Skeletal muscle cell (primary cell): ENCODE results near the gene SLC66A3.
A peak's percentile ranks its signal among the peaks of the same experiment; 100 is the strongest.

Source experiments
- DNase-seq: peaks from one replicate; pipeline ENCODE4 v3.0.0-alpha.2; 2010; ENCODE audit warnings: low read depth
- H3K4me3 ChIP-seq: 2 replicates; pipeline ENCODE4 v1.5.1; 2011; ENCODE audit warnings: low read depth, mild to moderate bottlenecking, control low read depth, low read length, moderate library complexity

SLC66A3 gene

DNA sequence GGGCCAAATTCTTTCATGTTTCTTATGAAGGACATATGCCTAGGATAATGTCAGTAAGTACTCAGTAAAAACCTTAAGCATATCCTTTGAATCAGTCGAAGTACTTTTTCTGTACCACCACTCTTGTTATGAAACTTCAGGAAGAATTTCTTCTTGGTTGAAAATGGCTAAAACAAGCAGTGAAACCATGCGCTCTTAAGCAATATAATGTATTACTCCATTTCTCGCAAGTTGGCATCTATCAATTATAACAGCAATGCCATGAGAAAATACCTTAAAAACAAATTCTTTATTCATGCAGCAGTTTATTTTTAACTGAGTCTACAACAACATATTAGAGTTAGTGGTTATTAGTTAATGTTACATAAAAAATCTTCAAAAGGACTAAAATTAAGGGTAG lies 41.0 kb downstream of the SLC66A3 start:
- H3K4me3 ChIP-seq, result no peak overlapping the region
- no peak for DNase-seq

DNA sequence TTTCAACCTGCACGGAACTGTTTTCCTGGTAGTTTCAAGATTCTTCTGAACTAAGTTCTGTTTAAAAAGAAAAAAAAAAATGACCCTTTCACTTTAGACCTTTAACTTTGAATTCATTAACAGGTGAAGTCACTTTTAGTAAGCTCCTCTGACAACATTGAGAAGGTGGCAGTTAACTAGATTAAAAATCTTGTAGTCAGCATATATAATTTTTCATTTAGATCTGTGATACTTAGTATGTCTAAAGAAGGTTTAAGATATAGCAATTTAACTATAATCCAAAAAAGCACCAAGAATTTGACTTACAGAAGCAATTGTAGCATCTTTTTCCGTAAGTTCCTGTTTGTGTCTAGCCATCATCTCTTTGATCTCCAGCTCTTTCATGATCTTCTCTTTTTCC lies 45.4 kb downstream of the SLC66A3 start:
- no peak for DNase-seq
- H3K4me3 ChIP-seq, result no peak overlapping the region

DNA sequence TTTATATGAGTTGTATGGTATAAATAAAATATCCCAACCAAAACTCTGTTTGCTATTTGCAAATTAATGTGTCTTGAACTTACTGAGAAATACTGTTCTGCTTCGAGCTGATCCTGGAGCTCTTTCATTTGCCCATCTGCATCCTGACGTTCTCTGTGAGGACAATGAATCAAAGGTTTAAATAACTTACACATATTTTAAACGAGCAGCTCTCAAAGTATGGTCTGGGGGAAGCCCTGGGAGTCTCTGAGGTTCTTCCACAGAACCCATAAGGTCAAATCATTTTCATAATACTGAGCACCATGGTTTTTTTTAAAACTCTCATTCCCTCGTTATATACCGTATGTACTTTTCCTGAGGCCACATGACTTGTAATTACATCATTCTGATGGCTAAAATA lies 46.7 kb downstream of the SLC66A3 start:
- DNase-seq, result no peak
- no peak overlapping the region for H3K4me3 ChIP-seq

DNA sequence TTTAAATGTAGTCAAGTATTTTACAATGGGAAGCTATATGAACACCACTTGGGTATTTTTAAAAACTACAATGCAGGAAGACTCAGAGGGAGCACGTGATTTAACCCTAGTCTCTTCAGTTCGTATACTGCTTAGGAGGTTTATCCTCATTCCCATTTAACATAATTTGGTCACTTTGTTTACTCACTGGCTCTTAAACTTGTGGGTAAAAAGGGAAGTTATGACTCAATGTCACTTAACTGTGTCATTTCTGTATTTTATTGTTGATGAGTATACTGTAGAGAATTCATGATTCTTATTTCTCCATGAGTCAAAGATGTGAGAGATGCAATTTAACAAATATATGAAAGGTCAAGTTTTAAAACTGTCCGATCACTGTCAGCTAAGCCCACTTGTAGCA lies 48.2 kb downstream of the SLC66A3 start:
- H3K4me3 ChIP-seq, result no peak overlapping the region
- peak; percentile 10 for DNase-seq

DNA sequence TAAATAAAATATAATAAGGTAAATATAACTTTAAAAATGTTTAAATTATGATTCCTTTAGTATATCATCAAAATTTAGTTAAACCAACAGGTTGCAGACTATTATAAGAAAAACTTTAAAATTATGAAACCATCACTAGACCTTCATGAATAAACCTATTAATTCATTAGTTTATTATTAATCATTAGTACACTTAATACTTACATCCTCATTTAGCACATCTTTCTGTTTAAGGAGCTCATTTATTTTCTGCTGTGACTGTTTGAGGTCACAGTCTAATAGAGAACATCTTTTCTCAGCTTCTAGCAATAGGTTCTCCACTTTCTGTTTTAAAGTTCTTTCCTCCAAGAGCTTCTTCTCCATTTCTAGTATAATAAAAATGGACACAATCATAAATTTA lies 52.8 kb downstream of the SLC66A3 start:
- H3K4me3 ChIP-seq, result no peak overlapping the region
- no peak for DNase-seq

DNA sequence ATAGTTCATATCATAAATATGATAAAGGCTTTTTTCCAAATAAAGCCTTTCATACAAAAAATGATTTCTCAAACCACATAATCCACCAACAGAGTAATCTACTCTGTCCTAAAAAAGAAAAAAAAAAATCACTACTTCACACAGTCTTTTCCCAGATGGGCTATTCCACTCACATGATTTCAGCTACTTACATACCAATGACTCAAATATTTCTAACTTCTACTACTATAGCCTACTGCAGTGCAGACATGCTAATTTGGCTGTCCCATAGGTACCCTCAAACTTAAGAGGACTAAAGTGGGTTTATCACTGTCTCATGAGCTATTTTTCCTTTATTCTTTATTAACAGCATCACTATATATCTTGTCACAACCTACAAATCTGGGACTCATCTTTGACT lies 57.4 kb downstream of the SLC66A3 start:
- no peak for DNase-seq
- H3K4me3 ChIP-seq, result no peak overlapping the region

DNA sequence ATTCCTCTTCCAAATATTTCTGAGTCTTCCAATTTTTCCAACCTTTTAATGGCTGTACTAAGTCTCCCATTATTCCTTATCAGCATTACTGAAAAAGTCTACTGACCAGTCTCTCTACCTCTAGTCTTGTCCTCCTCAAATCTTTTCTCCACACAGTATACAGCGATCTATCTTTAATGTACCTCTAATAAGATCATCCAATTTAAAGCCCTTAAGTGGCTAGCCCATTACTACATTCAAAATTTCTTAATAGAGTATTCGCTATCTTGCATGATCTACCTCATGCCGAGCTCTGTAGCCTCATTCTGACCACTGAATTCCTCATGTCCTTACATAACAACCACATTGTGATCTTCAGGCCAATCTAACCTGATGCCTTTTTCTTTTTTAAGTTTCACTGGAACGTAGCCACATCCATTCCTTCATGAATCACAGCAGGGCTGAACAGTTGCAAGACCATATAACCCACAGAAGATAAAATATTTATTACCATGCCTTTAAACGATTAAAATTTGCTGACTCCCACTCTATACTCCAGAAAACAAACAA lies 57.9 kb downstream of the SLC66A3 start:
- no peak overlapping the region for H3K4me3 ChIP-seq
- peak; percentile 59 for DNase-seq

DNA sequence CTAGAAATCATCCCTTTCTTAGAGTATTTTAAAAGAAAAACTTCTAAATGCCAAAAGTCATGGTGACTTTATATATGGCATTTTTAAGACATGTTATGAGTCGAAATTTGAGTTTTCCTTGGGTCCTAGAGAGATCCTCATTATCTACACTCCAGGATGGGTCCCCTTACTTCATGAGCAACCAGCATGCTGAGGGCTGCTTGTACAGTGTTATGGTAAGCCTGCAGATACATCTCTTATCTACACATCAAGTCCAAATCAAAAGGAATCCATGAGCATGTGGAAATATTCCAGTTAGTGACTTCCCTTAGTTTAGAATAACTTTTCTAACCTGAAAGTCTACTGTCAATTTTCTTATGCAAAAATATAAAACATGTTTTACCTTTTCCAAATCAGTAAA lies 58.7 kb downstream of the SLC66A3 start:
- H3K4me3 ChIP-seq, result no peak overlapping the region
- DNase-seq, result no peak

DNA sequence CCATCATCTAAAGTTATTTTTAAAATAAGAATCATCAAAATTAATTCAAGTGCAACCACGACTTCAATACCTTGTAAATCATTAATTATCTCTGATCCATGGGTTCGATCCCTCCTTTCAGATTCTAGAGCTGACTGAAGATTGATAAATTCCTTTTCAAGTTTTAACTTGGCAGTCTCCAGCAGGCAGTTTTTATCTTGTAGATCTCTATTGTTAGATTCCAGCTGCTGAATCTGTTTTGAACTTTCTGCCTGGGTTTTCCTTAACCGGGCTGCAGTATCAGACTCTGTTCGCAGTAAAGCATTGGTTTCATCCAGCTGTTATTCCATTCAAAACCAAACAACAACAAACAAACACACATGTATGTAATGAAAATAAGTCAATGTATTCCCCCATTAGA lies 59.5 kb downstream of the SLC66A3 start:
- no peak for DNase-seq
- H3K4me3 ChIP-seq, result no peak overlapping the region

DNA sequence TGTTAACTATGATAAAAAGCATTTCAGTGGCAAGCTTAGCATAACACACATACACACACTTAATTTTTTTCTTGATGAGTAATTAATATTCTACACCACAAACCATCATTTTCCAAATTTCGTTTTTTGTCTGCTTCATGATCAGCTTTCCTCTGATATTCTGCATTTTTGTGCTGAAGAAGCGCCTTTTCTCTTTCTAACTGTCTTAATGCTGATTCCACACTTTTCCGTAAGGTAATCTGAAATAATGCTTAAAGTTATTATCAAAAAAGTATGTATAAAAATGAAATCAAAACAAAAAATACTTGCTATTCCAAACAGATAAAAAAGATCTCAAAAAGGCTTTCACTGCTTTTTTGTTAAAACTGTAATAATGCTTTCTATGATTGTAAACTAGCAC lies 60.1 kb downstream of the SLC66A3 start:
- no peak overlapping the region for H3K4me3 ChIP-seq

DNA sequence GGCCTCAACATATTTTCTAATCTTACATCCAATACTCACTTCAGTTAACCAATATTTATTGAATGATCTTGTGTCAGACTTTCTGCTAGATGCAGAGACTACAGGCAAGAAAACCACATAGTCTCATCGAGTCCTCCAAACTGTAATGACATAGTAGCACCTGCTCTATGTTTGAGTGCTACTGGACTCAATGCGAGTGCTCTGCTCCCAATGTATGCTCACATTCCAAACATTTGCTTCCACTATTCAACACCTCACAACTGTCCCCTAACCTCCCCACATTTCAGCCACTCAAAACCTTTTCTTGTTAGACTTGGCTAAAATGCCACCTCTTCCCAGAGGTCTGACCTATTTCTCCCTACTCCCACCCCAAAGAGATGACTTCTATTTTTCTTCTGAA lies 65.2 kb downstream of the SLC66A3 start:
- no peak overlapping the region for H3K4me3 ChIP-seq
- no peak for DNase-seq

More for the DNA sequence above, 60.1 kb downstream of the SLC66A3 start:
- no peak for DNase-seq

DNA sequence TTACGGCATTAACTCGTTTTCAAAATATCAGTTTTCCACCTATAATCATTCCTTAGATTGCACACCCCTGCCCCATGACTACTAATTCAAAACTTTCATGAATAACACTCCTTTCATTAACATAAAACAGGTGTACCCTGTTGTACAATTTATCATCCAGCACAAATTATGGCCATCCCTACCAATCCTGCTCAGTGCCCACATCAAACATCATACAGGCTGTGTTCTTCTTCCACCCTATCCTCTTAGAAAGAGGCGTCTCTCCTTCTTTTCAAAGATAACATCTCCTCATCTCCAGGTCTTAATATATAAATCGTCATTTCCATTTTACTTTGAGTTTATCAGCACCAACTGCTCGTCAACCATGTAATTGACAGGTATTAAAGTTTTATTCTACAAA lies 67.6 kb downstream of the SLC66A3 start:
- no peak for DNase-seq
- no peak overlapping the region for H3K4me3 ChIP-seq

DNA sequence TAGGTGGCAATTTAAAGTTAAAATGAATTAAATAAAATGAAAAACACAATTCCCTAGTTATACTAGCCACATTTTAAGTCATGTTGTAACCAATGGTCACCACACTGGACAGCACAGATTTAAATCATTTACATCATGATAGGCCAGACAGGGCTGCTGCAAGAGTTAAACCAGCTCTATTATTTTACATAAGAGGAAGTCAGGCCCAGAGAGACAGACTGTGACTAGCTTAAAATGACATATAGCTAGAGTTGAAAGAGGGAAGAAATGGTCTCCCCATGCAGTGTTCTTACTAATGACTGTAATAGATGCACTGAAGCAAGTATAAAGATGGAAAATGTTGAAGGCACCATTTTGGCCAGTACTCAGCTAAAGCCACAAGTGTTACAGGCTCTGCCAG lies 69.6 kb downstream of the SLC66A3 start:
- no peak for DNase-seq
- H3K4me3 ChIP-seq, result no peak overlapping the region

DNA sequence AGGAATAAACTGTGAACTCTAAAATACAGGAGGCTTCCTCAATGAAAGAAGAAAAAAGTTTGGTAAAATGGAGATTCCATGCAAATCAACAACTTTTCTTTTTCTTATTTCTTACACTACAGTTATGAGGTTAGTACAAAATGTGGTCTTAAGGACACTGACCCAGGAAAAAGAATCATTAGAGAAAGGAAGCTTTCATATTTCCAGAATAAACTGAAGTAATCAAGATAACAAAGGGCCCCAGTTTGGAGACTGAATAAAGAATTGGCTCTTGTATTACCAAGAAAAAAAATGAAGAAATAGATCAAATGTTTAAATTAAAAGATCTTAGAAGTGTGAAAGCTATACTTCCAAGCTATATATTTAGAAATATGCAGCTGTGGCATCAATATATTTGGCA lies 72.3 kb downstream of the SLC66A3 start:
- DNase-seq, result no peak
- no peak overlapping the region for H3K4me3 ChIP-seq
